Bone marrow (tissue), 2 donors: ENCODE data around the gene KLHDC7A.

Experiments
- DNase-seq, 2 donors: peaks; one replicate each; lab custom pipeline; 2025; lab: John Stamatoyannopoulos, UW

Gene KLHDC7A

DNA sequence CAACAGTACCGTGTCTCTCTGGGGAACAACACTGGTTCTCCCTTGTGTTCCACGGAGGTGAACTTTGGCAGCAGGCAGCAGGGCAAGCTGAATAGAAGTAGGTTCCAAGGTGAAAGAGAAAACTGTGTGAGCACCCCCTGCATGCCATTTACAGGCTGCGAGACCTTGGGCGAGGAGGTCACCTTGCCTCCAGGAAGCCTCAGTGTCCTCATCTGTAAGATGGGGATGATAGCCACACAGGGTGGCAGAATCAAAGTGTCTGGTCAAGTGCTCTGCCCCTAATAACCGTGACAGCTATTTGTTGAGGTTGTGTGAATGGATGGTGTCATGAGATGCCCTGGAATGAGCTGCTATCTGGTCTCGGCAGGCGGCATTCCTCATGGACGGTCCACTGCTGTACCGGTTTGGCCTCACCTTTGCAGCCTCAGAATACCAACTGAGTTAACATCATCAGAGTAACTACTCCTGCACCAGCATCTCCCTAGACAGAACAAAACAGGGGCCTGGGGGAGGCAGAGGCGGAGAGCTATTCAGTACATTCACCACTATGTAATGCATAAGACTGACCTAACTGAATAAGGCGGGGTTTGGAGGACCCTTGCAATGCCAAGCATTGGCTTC, 7.4 kb upstream of the KLHDC7A start:
- DNase-seq: no peak

DNA sequence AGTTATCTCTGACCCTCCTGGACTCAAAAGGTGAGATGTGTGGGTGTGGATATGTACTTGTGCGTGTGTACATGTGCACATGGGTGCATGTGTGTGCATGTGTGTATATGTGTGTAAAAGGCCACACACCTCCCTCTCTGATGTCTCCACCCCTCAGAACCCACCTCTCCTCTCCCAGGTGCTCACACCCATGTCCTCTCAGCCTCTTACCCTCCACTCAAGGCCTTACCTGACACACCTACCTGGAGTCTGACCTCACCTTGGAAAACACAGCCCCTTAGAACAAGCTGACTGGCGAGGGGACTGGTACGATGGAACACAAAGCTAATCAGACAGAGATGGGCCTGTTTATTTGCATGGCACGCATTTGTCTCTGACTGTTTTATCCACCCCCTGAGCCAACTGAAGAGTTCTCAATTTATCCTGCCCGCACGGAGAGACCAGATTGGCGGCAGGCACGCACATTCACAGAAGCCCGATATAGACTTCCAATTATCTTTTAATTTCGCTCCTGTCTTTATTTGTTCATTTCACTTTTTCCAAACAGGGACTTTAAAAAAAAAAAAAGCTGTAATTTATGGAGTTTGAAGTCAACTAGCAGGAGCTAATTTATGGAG, 6.1 kb upstream of the KLHDC7A start:
- no peak for DNase-seq

GRCh38 chr1:18475234-18475905, 5.4 kb upstream of the KLHDC7A start:
- no peak for DNase-seq

DNA sequence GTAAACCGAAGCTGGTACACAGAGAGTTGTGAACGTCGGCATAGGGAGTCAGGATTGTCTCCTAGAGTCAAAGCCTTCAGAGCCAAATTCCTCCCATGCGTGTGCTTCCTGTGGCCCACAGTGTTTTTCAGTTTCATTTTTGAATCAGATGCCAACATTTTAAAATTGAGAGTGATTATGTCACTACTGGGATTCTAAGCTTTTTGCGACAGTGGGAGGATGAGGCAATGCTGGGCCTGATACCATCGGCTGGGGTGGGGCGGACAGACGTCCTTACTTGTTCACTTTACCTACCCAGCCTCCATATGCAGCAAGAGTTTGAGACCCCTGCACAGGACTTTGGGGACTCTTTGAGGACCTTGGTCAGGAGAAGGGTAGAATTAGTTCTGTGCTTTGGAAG, 1.3 kb upstream of the KLHDC7A start:
- no peak for DNase-seq

- DNase-seq: no peak
Observed at GRCh38 chr1:18481190-18481920, 625 bp downstream of the KLHDC7A start.

DNA sequence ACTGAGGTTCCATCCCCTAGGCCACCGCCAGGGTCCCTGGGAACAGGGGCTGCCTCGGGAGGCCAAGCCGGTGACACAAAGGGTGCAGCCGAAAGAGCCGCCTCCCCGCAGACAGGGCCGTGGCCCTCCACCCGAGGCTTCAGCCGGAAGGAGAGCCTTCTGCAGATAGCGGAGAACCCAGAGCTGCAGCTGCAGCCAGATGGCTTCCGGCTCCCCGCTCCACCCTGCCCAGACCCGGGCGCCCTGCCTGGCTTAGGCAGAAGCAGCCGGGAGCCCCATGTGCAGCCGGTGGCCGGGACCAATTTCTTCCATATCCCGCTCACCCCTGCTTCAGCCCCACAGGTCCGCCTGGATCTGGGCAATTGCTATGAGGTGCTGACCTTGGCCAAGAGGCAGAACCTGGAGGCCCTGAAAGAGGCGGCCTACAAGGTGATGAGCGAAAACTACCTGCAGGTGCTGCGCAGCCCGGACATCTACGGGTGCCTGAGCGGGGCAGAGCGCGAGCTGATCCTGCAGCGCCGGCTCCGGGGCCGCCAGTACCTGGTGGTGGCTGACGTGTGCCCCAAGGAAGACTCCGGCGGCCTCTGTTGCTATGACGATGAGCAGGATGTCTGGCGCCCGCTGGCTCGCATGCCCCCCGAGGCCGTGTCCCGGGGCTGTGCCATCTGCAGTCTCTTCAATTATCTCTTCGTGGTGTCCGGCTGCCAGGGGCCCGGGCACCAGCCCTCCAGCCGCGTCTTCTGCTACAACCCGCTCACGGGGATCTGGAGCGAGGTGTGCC, 1.4 kb downstream of the KLHDC7A start:
- no peak for DNase-seq

DNA sequence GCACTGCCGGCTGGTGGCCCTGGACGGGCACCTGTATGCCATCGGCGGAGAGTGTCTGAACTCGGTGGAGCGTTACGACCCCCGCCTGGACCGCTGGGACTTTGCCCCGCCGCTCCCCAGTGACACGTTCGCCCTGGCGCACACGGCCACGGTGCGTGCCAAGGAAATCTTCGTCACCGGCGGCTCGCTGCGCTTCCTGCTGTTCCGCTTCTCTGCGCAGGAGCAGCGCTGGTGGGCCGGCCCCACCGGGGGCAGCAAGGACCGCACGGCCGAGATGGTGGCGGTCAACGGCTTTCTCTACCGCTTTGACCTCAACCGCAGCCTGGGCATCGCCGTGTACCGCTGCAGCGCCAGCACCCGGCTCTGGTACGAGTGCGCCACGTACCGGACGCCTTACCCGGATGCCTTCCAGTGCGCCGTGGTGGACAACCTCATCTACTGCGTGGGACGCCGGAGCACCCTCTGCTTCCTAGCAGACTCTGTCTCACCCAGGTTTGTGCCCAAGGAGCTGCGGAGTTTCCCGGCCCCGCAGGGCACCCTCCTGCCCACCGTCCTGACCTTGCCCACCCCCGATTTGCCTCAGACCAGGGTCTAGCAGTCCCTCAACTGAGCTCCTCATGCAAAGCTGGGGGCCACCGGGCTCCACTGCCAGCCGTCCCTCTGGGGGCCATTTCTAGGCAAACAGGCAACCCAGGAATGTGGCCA, 2.1 kb downstream of the KLHDC7A start:
- DNase-seq: no peak

- no peak for DNase-seq
Observed at GRCh38 chr1:18484276-18484675, 3.5 kb downstream of the KLHDC7A start.

GRCh38 chr1:18484721-18485120, 4.0 kb downstream of the KLHDC7A start:
- no peak for DNase-seq

- DNase-seq: no peak
Observed at GRCh38 chr1:18485227-18485626, 4.5 kb downstream of the KLHDC7A start.

- no peak for DNase-seq
Observed at GRCh38 chr1:18486195-18486594, 5.5 kb downstream of the KLHDC7A start.

DNA sequence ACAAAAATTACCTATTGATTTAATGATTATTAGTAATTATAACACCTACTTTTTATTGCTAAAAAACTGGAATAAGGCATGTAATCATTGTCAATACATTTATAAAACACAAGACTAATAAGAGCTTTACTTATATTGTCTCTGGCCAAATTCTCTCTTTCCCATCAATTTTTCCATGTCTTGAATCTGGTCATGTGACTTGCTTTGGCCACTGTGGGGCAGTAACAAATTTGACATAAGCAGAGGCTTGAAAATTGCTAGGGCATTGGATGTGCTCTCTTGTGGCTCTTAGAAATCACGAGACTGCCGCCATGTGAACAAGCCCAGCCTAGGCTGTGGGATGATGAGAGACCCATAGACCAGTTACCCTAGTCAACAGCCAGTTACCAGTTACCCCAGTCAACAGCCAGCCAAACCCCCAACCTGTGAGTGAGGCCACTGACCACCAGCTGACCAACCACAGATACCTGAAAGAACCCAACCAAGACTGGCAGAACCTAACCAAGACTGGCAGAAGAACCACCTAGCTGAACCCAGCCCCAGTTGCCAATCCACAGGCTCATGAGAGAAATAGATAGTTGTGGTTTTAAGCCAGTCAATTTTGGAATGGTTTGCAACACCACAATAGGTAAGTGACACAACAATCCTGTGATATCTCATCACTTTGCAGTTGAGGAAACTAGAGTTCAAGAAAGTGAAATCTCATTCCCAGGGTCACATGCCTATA, 8.8 kb downstream of the KLHDC7A start:
- DNase-seq: no peak

DNA sequence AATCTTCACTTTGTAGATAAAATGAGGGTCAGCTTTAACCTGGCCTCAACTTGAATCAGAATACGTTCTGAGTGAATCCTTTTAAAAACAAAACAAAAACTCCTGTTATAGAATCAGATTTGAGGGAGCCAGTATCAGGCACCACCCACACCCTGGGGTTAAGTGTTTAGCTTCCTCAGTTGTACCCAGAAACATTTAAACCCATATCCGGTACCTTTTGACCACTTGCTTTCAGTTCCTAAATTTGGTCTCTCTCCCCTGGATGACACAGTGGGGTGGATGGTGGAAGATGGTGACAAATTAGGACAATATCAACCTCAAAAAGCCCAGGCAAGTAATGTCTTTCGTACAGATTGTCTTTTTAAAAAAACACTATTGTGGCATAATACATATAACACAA, 10.4 kb downstream of the KLHDC7A start:
- no peak for DNase-seq

GRCh38 chr1:18494304-18494703, 13.6 kb downstream of the KLHDC7A start:
- no peak for DNase-seq

GRCh38 chr1:18495635-18496034, 14.9 kb downstream of the KLHDC7A start:
- DNase-seq: no peak

- DNase-seq: no peak
Observed at GRCh38 chr1:18496056-18496455, 15.3 kb downstream of the KLHDC7A start.

DNA sequence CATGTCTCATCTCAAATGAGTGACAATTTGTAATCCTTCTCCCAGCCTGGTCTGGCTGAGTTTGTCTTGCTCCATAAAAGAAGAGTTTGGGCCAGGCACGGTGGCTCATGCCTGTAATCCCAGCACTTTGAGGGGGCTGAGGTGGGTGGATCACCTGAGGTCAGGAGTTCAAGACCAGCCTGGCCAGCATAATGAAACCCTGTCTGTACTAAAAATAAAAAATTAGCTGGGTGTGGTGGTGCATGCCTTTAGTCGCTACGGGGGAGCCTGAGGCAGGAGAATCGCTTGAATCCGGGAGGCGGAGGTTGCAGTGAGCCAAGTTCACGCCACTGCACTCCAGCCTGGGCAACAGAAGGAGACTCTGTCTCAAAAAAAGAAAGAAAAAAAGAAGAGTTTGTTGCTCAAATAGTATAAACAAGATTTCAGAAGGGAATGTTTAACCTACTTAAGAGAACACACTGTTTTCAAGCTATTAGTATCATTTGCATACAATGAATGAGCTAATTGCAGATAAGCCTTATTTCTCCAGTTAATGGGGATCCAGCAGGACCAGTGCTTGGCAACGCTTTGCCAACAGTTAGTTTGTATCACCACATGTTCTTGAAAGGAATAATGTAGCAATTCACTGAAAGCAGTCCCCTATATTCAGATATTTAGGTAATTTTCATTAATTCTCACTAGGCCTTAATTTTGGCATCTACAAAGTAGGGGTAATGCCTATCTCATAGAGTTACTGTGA, 15.9 kb downstream of the KLHDC7A start:
- no peak for DNase-seq

DNA sequence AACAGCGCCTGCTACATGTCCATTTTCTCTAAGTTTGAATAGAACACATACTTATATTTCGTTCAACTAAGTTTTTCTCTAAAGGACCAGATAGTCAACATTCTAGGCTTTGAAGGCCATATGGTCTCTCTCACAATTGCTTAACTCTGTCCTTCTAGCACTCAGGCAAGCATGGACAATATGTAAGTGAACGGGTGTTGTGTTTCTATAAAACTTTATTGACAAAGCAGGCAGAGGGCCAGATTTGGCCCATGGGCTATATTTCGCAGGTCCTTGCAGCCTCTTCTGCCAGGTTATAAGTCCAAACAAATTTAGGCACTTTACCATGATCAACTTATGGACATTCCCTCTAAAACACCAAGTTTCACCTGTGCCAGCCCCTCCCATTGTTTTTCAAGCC, 21.1 kb downstream of the KLHDC7A start:
- no peak for DNase-seq

- DNase-seq: no peak
Observed at GRCh38 chr1:18504609-18505008, 23.9 kb downstream of the KLHDC7A start.

- no peak for DNase-seq
Observed at GRCh38 chr1:18505666-18506065, 24.9 kb downstream of the KLHDC7A start.
